ENCODE data around the gene MIGA2. TPM values are rescaled to one million over a fixed set of nuclear protein-coding genes. Genes with fewer than 3 reads are reported as not detected.
A peak's percentile ranks its signal among the peaks of the same experiment; 100 is the strongest.

Gene MIGA2
- total RNA-seq (ENCODE audit: low replicate concordance): 10.8 and 39.1 TPM in 2 replicates

- Histone ChIP-seq H3K27ac (no peak within 1 kb of the TSS), H4K20me1 (ENCODE audit: low read depth) (peaks cover 13% of the 10 kb centered on the region), H3K4me2 (peak within 1 kb of the TSS; percentile 96), H3K9ac (peak within 1 kb of the TSS; percentile 63), H3K9me3 (ENCODE audit: low read depth) (no peaks in the 10 kb centered on the region), H3K4me1 (peaks cover 4% of the 10 kb centered on the region), H3K27me3 (no peaks in the 10 kb centered on the region), H3K4me3 (peak within 1 kb of the TSS; percentile 72), H3F3A (ENCODE audit: low read depth) (peaks cover 14% of the 10 kb centered on the region), H2AFZ (replicated peaks) (peak within 1 kb of the TSS; percentile 71), H3K79me2 (ENCODE audit: low read depth) (peaks cover 35% of the 10 kb centered on the region), H3K36me3 (no peaks in the 10 kb centered on the region)
- Mint-ChIP-seq H3K4me1 (peaks cover 22% of the 10 kb centered on the region), H3K36me3 (no peaks in the 10 kb centered on the region), H3K27me3 (ENCODE audit: insufficient read depth, low read depth) (peaks cover 8% of the 10 kb centered on the region), H3K27ac (peak within 1 kb of the TSS; percentile 48), H3K4me3 (peak within 1 kb of the TSS; percentile 98), H3K9me3 (no peaks in the 10 kb centered on the region)
- peak; percentile 100 for DNase-seq (ENCODE audit: low spot score)
- TF ChIP-seq EZH2phosphoT487 (IDR thresholded peaks at IDR 0.05) (no peak), CTCF (IDR thresholded peaks at IDR 0.05) (no peak), EZH2 (IDR thresholded peaks at IDR 0.05) (no peak)
Measured at GRCh38 chr9:129036241-129036922, at the start of gene MIGA2. TSS of gene MIGA2 (plus strand) at chr9:129036626. CDS start at chr9:129040595, 3,969 bp downstream.

GRCh38 chr9:128986671-128987070, 49.8 kb upstream of the MIGA2 start:
- Histone ChIP-seq H3K36me3 (no peaks in the 10 kb centered on the region), H3K27me3 (no peaks in the 10 kb centered on the region), H2AFZ (replicated peaks) (no peak overlapping the region), H3K27ac (no peak overlapping the region), H3K9ac (no peak overlapping the region), H4K20me1 (ENCODE audit: low read depth) (no peaks in the 10 kb centered on the region), H3K79me2 (ENCODE audit: low read depth) (no peaks in the 10 kb centered on the region), H3K9me3 (ENCODE audit: low read depth) (no peaks in the 10 kb centered on the region), H3K4me1 (no peaks in the 10 kb centered on the region), H3F3A (ENCODE audit: low read depth) (no peaks in the 10 kb centered on the region), H3K4me2 (no peak overlapping the region), H3K4me3 (no peak overlapping the region)
- Mint-ChIP-seq H3K4me3 (no peak overlapping the region), H3K27me3 (ENCODE audit: insufficient read depth, low read depth) (peaks cover 2% of the 10 kb centered on the region), H3K27ac (no peak overlapping the region), H3K9me3 (no peaks in the 10 kb centered on the region), H3K36me3 (peaks cover 37% of the 10 kb centered on the region), H3K4me1 (no peaks in the 10 kb centered on the region)
- TF ChIP-seq EZH2phosphoT487 (IDR thresholded peaks at IDR 0.05) (no peak), EZH2 (IDR thresholded peaks at IDR 0.05) (no peak), CTCF (IDR thresholded peaks at IDR 0.05) (no peak)
- no peak for DNase-seq (ENCODE audit: low spot score)

GRCh38 chr9:128987805-128988204, 48.6 kb upstream of the MIGA2 start:
- Histone ChIP-seq H3K4me1 (no peaks in the 10 kb centered on the region), H3K4me3 (no peak overlapping the region), H3K9ac (no peak overlapping the region), H3K36me3 (peaks cover 6% of the 10 kb centered on the region), H3K9me3 (ENCODE audit: low read depth) (no peaks in the 10 kb centered on the region), H3K27me3 (no peaks in the 10 kb centered on the region), H3K4me2 (no peak overlapping the region), H3K79me2 (ENCODE audit: low read depth) (no peaks in the 10 kb centered on the region), H2AFZ (replicated peaks) (no peak overlapping the region), H3K27ac (no peak overlapping the region), H4K20me1 (ENCODE audit: low read depth) (no peaks in the 10 kb centered on the region), H3F3A (ENCODE audit: low read depth) (no peaks in the 10 kb centered on the region)
- Mint-ChIP-seq H3K27ac (no peak overlapping the region), H3K4me1 (no peaks in the 10 kb centered on the region), H3K9me3 (no peaks in the 10 kb centered on the region), H3K4me3 (no peak overlapping the region), H3K27me3 (ENCODE audit: insufficient read depth, low read depth) (peaks cover 2% of the 10 kb centered on the region), H3K36me3 (peaks cover 35% of the 10 kb centered on the region)
- TF ChIP-seq CTCF (IDR thresholded peaks at IDR 0.05) (no peak), EZH2phosphoT487 (IDR thresholded peaks at IDR 0.05) (no peak), EZH2 (IDR thresholded peaks at IDR 0.05) (no peak)
- DNase-seq (ENCODE audit: low spot score): no peak
